GM18867 (cell line): ENCODE data around the gene STEAP2.

Experiments used
- ATAC-seq: cut with Tn5 transposase; IDR thresholded peaks from one replicate; pipeline ENCODE4 v1.9.1; 2021; ENCODE audit warnings: mild to moderate bottlenecking, moderate library complexity; ENCODE audit not compliant: unreplicated experiment

Gene STEAP2

GRCh38 chr7:90192876-90193750 is 18.4 kb upstream of the STEAP2 start:
- ATAC-seq: no peak

GRCh38 chr7:90194911-90195809 is 16.4 kb upstream of the STEAP2 start:
- ATAC-seq: no peak

GRCh38 chr7:90201500-90202195 is 9.9 kb upstream of the STEAP2 start:
- ATAC-seq: no peak

- no peak for ATAC-seq
These were observed 3.6 kb upstream of the STEAP2 start for GRCh38 chr7:90207956-90208355.

GRCh38 chr7:90209776-90210175 is 1.8 kb upstream of the STEAP2 start:
- no peak for ATAC-seq

GRCh38 chr7:90210475-90210874 is 1.1 kb upstream of the STEAP2 start:
- no peak for ATAC-seq

GRCh38 chr7:90210981-90211380 is 559 bp upstream of the STEAP2 start:
- ATAC-seq: peak; percentile 7

GRCh38 chr7:90212149-90212495 is 582 bp downstream of the STEAP2 start:
- ATAC-seq: no peak

GRCh38 chr7:90213521-90213920 is 2.0 kb downstream of the STEAP2 start:
- no peak for ATAC-seq

GRCh38 chr7:90216080-90216674 is 4.6 kb downstream of the STEAP2 start:
- ATAC-seq: no peak

GRCh38 chr7:90216771-90217170 is 5.2 kb downstream of the STEAP2 start:
- no peak for ATAC-seq

- ATAC-seq: peak; percentile 22
These were observed 10.8 kb downstream of the STEAP2 start for GRCh38 chr7:90222390-90222789.

- ATAC-seq: peak; percentile 65
These were observed 11.5 kb downstream of the STEAP2 start for GRCh38 chr7:90222811-90223725.

GRCh38 chr7:90224195-90224594 is 12.7 kb downstream of the STEAP2 start:
- ATAC-seq: no peak

GRCh38 chr7:90225181-90225580 is 13.6 kb downstream of the STEAP2 start:
- no peak for ATAC-seq

GRCh38 chr7:90225601-90226000 is 14.1 kb downstream of the STEAP2 start:
- ATAC-seq: no peak

- no peak for ATAC-seq
These were observed 15.7 kb downstream of the STEAP2 start for GRCh38 chr7:90227259-90227658.

- ATAC-seq: no peak
These were observed 18.1 kb downstream of the STEAP2 start for GRCh38 chr7:90229682-90230081.

- no peak for ATAC-seq
These were observed 19.3 kb downstream of the STEAP2 start for GRCh38 chr7:90230834-90231233.

GRCh38 chr7:90231304-90231703 is 19.8 kb downstream of the STEAP2 start:
- ATAC-seq: no peak
